Stimulated activated CD8-positive, alpha-beta memory T cell treated with anti-CD3 and anti-CD28 coated beads, Interleukin-2, amount 100 ng/mL, for 1 hour (primary cell): ENCODE measurements around the gene BOK.
A peak's percentile ranks its signal among the peaks of the same experiment; 100 is the strongest.

Experiments used
- DNase-seq, 2 donors: peaks; one replicate each; pipeline ENCODE4 v3.0.0-alpha.2; 2020; ENCODE audit warnings: low read depth in 2 of 2

Gene BOK

GRCh38 chr2:241538838-241539615 is 19.5 kb upstream of the BOK start:
- DNase-seq = no peak

- no peak for DNase-seq
Measured at GRCh38 chr2:241539616-241540374, 18.8 kb upstream of the BOK start.

GRCh38 chr2:241540401-241540770 is 18.2 kb upstream of the BOK start:
- no peak for DNase-seq

GRCh38 chr2:241540771-241541561 is 17.6 kb upstream of the BOK start:
- peak; percentile 33 to 36 for DNase-seq

- DNase-seq = no peak
Measured at GRCh38 chr2:241541564-241542277, 16.8 kb upstream of the BOK start.

- no peak for DNase-seq
Measured at GRCh38 chr2:241542278-241542605, 16.3 kb upstream of the BOK start.

- DNase-seq = no peak
Measured at GRCh38 chr2:241545106-241545505, 13.4 kb upstream of the BOK start.

GRCh38 chr2:241545523-241546473 is 12.7 kb upstream of the BOK start:
- DNase-seq = no peak

- no peak for DNase-seq
Measured at GRCh38 chr2:241546771-241547498, 11.6 kb upstream of the BOK start.

- no peak for DNase-seq
Measured at GRCh38 chr2:241547781-241548450, 10.6 kb upstream of the BOK start.

- DNase-seq = no peak
Measured at GRCh38 chr2:241548451-241548835, 10.1 kb upstream of the BOK start.

- no peak for DNase-seq
Measured at GRCh38 chr2:241550616-241551580, 7.6 kb upstream of the BOK start.

- DNase-seq = no peak
Measured at GRCh38 chr2:241551599-241551997, 6.9 kb upstream of the BOK start.

GRCh38 chr2:241551998-241552737 is 6.4 kb upstream of the BOK start:
- no peak for DNase-seq

GRCh38 chr2:241553512-241553830 is 5.1 kb upstream of the BOK start:
- DNase-seq = no peak

- no peak for DNase-seq
Measured at GRCh38 chr2:241553981-241554380, 4.6 kb upstream of the BOK start.

- no peak for DNase-seq
Measured at GRCh38 chr2:241554610-241555322, 3.8 kb upstream of the BOK start.
